Fibroblast of lung (primary cell): ENCODE data around the gene WNK2. TPM values are rescaled to one million over a fixed set of nuclear protein-coding genes. Genes with fewer than 3 reads are reported as not detected.

Source experiments
- DNase-seq, 2 donors: peaks; one replicate each; pipeline versions ENCODE4 v3.0.0 to v3.0.0-alpha.2; 2010; ENCODE audit warnings: low read depth in 2 of 2
- H2AFZ ChIP-seq: 2 replicates; pipeline ENCODE4 v1.5.1; 2012; ENCODE audit warnings: low read length, control low read depth, inconsistent platforms
- H3K27ac ChIP-seq: 2 replicates; pipeline ENCODE4 v1.5.1; 2011; ENCODE audit warnings: low read length, control low read depth; ENCODE audit not compliant: insufficient read depth
- H3K27me3 ChIP-seq: 2 replicates; pipeline ENCODE4 v1.5.1; 2011; ENCODE audit warnings: mild to moderate bottlenecking, low read length; ENCODE audit not compliant: control insufficient read depth, insufficient read depth
- H3K36me3 ChIP-seq: 2 replicates; pipeline ENCODE4 v1.5.1; 2011; ENCODE audit warnings: low read length; ENCODE audit not compliant: control insufficient read depth, insufficient read depth
- H3K4me1 ChIP-seq: 2 replicates; pipeline ENCODE4 v1.5.1; 2011; ENCODE audit warnings: low read length; ENCODE audit not compliant: control insufficient read depth, insufficient read depth; ENCODE audit errors: extremely low read depth
- H3K4me2 ChIP-seq: 2 replicates; pipeline ENCODE4 v1.5.1; 2011; ENCODE audit warnings: low read length, control low read depth; ENCODE audit not compliant: insufficient read depth; ENCODE audit errors: extremely low read depth
- H3K4me3 ChIP-seq, 4 experiments: fragments of 200-600 bp in 1 of 4; sonication (generic) in 1 of 4; replicated peaks in 1 of 4; 2 replicates each; pipeline ENCODE4 v1.5.1; 2011 to 2016; ENCODE audit warnings: low read length in 4 of 4, low read depth in 3 of 4, mild to moderate bottlenecking in 3 of 4, control low read depth in 2 of 4, inconsistent platforms in 1 of 4, mixed read lengths in 1 of 4; ENCODE audit not compliant: insufficient read depth in 1 of 4; ENCODE audit errors: control extremely low read depth in 1 of 4
- H3K79me2 ChIP-seq: 2 replicates; pipeline ENCODE4 v1.5.1; 2012; ENCODE audit warnings: mild to moderate bottlenecking, low read length, inconsistent platforms; ENCODE audit not compliant: control insufficient read depth, insufficient read depth
- H3K9ac ChIP-seq: 2 replicates; pipeline ENCODE4 v1.5.1; 2011; ENCODE audit warnings: mild to moderate bottlenecking, low read length, control low read depth; ENCODE audit not compliant: insufficient read depth
- H3K9me3 ChIP-seq: 2 replicates; pipeline ENCODE4 v1.5.1; 2012; ENCODE audit warnings: low read depth, low read length; ENCODE audit not compliant: control insufficient read depth, insufficient read depth
- H4K20me1 ChIP-seq: 2 replicates; pipeline ENCODE4 v1.5.1; 2011; ENCODE audit warnings: low read length; ENCODE audit not compliant: control insufficient read depth, insufficient read depth; ENCODE audit errors: extremely low read depth
- EZH2 ChIP-seq: IDR thresholded peaks from 2 replicates; pipeline ENCODE4 v1.5.1; 2012; ENCODE audit warnings: low read length, control low read depth, mild to moderate bottlenecking; ENCODE audit errors: missing control alignments
- polyA plus RNA-seq, 2 donors: library from polyadenylated mRNA; depleted of rRNA in 1 of 2; stranded (reverse) in 1 of 2; unstranded in 1 of 2; fragments of >200 nt; gene quantifications; 2 replicates each; pipeline ENCODE4 v1.2.1, GENCODE V29; 2011 to 2012; ENCODE audit warnings: missing spikeins in 1 of 2
- total RNA-seq: library from RNA; depleted of rRNA; stranded (reverse); fragments of >200 nt; gene quantifications from 2 replicates; pipeline ENCODE4 v1.2.1, GENCODE V29; 2014
- TF ChIP-seq, protein P1 (sequence below), 2 donors: IDR thresholded peaks in 1 of 2; conservative IDR thresholded peaks in 1 of 2; 1 replicate in 1 of 2; 2 replicates in 1 of 2; pipeline ENCODE4 v1.5.1; 2011 to 2012; ENCODE audit warnings: low read length in 2 of 2, control low read depth in 1 of 2, inconsistent platforms in 1 of 2, low read depth in 1 of 2, mild to moderate bottlenecking in 1 of 2

The WNK2 gene
- total and polyA plus RNA-seq, 2 donors (not counting 1 experiment from before 2014, with no cell fraction given), result not detected

DNA sequence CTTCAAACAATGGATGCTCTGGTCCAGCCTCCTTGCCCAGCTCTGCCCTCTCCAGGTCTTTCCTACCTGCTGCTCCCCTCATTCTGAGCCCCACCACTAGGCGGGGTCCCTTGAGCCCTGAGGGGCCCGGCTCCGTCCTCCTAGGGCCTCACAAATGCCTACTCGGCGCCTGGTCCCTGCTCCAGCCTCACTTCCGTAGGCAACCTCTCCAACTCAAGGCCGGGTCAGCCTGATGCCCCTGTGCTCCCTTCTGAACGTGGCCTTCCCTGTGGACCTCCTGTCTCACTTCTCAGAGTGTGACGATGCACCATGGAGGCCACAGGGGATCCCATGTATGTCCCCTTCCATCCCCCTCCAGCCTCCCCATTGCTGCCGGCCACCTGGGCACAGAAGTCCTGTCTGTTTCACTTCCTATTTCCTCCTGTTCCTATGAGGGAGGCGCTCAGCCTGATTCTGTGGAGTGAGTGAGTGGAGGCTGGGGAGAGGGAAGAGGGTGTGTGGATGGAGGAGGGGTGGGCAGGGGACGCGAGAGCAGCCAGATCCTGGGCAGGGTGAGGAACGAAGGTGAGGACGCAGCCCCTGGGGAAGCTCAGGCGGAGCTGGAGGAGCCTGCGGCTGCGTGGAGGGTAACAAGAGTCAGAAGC, 140.4 kb downstream of the WNK2 start:
- H2AFZ ChIP-seq, result no peak overlapping the region
- H3K79me2 ChIP-seq, result no peaks in the 10 kb centered on the region
- no peak for DNase-seq
- no peaks in the 10 kb centered on the region for H3K36me3 ChIP-seq
- H3K9ac ChIP-seq, result no peak overlapping the region
- no peak for TF ChIP-seq EZH2
- TF ChIP-seq, protein P1, sequence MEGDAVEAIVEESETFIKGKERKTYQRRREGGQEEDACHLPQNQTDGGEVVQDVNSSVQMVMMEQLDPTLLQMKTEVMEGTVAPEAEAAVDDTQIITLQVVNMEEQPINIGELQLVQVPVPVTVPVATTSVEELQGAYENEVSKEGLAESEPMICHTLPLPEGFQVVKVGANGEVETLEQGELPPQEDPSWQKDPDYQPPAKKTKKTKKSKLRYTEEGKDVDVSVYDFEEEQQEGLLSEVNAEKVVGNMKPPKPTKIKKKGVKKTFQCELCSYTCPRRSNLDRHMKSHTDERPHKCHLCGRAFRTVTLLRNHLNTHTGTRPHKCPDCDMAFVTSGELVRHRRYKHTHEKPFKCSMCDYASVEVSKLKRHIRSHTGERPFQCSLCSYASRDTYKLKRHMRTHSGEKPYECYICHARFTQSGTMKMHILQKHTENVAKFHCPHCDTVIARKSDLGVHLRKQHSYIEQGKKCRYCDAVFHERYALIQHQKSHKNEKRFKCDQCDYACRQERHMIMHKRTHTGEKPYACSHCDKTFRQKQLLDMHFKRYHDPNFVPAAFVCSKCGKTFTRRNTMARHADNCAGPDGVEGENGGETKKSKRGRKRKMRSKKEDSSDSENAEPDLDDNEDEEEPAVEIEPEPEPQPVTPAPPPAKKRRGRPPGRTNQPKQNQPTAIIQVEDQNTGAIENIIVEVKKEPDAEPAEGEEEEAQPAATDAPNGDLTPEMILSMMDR (conservative IDR thresholded peaks at IDR 0.05 in 1 of 2, IDR thresholded peaks at IDR 0.05 in 1 of 2; ENCODE audit: low read depth in 1 of 2, low read length in 2 of 2), result no peak
- H3K27ac ChIP-seq, result no peak overlapping the region
- no peaks in the 10 kb centered on the region for H3K4me1 ChIP-seq
- no peaks in the 10 kb centered on the region for H3K27me3 ChIP-seq
- H3K4me3 ChIP-seq, result no peak overlapping the region
- H4K20me1 ChIP-seq, result no peaks in the 10 kb centered on the region
- no peaks in the 10 kb centered on the region for H3K9me3 ChIP-seq
- H3K4me2 ChIP-seq, result no peak overlapping the region

DNA sequence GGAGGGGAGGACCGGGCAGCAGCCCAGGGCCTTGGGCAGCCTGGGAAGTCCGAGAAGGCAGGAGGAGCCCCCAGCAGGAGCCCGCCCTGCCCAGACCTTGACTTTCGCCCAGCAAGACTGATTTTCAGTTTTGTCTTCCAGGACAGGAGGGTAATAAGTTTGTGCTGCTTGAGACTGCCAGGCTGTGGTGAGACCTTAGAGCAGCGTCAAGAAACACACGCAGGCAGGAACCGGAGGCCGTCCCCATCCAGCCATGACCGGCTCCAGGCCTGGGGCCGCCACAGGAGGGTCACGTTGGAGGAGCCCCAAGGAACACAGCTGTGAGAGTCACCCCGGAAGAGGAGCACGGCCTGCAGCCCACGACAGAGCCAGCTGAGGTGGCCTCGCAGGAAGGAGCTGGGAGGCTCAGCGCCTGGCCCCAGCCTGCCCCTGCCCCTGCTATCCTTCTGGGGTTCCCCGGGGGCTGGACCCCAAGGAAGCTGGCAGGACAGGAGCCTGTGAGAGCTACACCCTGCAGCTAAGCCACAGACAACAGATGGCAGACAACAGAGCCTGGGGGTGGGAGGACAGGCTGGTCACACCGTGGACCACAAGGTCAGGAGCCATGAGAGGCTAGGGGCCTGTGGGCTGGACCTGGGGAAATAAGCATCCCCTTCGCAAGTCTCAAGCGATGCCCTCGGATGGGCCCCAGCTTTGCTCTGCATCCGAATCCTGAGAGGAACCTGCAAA, 141.5 kb downstream of the WNK2 start:
- H3K4me1 ChIP-seq, result no peaks in the 10 kb centered on the region
- no peak overlapping the region for H2AFZ ChIP-seq
- H3K27ac ChIP-seq, result no peak overlapping the region
- H3K79me2 ChIP-seq, result no peaks in the 10 kb centered on the region
- no peak overlapping the region for H3K4me2 ChIP-seq
- no peaks in the 10 kb centered on the region for H3K27me3 ChIP-seq
- TF ChIP-seq, protein P1 (conservative IDR thresholded peaks at IDR 0.05 in 1 of 2, IDR thresholded peaks at IDR 0.05 in 1 of 2; ENCODE audit: low read depth in 1 of 2, low read length in 2 of 2), result no peak
- TF ChIP-seq EZH2, result no peak
- H3K9ac ChIP-seq, result no peak overlapping the region
- H4K20me1 ChIP-seq, result no peaks in the 10 kb centered on the region
- H3K4me3 ChIP-seq, result no peak overlapping the region
- no peak for DNase-seq
- H3K36me3 ChIP-seq, result no peaks in the 10 kb centered on the region
- no peaks in the 10 kb centered on the region for H3K9me3 ChIP-seq

DNA sequence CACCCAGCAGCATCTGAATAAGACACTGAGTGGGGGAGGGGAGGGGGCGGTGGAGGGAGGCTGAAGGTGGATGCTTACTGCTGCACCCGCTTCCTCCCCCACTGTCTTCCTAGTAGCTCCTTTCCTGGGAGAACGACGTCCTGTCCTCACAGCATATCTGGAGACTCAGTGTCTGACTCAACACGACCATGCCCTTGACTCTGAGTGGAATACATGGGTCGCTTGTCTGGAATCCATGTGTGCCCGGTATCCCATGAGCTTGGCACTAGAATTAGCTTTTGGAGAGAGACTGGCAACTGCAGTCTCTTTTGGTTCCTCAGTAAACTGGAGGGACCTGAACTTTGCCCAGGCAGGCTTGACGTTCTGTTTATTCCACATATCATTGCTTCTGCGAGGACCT, 142.1 kb downstream of the WNK2 start:
- no peak overlapping the region for H3K4me2 ChIP-seq
- no peak overlapping the region for H2AFZ ChIP-seq
- H3K79me2 ChIP-seq, result no peaks in the 10 kb centered on the region
- H3K36me3 ChIP-seq, result no peaks in the 10 kb centered on the region
- H3K27me3 ChIP-seq, result no peaks in the 10 kb centered on the region
- H3K9ac ChIP-seq, result no peak overlapping the region
- H3K4me3 ChIP-seq, result no peak overlapping the region
- H3K27ac ChIP-seq, result no peak overlapping the region
- H4K20me1 ChIP-seq, result no peaks in the 10 kb centered on the region
- H3K9me3 ChIP-seq, result no peaks in the 10 kb centered on the region
- no peak for TF ChIP-seq EZH2
- TF ChIP-seq, protein P1 (conservative IDR thresholded peaks at IDR 0.05 in 1 of 2, IDR thresholded peaks at IDR 0.05 in 1 of 2; ENCODE audit: low read depth in 1 of 2, low read length in 2 of 2), result no peak
- DNase-seq, result no peak
- no peaks in the 10 kb centered on the region for H3K4me1 ChIP-seq
